HEK293 (cell line): ENCODE results near the gene NAT8L.

Experiments
- ATF2 ChIP-seq: fragments of 450-650 bp; formaldehyde crosslinking; IDR thresholded peaks from 2 replicates; pipeline ENCODE4 v1.5.1; 2016; ENCODE audit warnings: missing biosample characterization, missing genetic modification characterization, low read depth
- CTCF ChIP-seq: fragments of 450-650 bp; formaldehyde crosslinking; IDR thresholded peaks from 2 replicates; pipeline ENCODE4 v1.5.1; 2016; ENCODE audit warnings: missing biosample characterization, missing genetic modification characterization
- RBAK ChIP-seq: fragments of 450-650 bp; formaldehyde crosslinking; IDR thresholded peaks from 2 replicates; pipeline ENCODE4 v1.5.1; 2016; ENCODE audit warnings: missing biosample characterization, missing genetic modification characterization
- REST ChIP-seq: fragments of 450-650 bp; formaldehyde crosslinking; IDR thresholded peaks from 2 replicates; pipeline ENCODE4 v1.5.1; 2016; ENCODE audit warnings: missing biosample characterization, missing genetic modification characterization
- SP3 ChIP-seq: fragments of 450-650 bp; formaldehyde crosslinking; IDR thresholded peaks from 2 replicates; pipeline ENCODE4 v1.5.1; 2016; ENCODE audit warnings: missing biosample characterization, missing genetic modification characterization
- TCF7L2 ChIP-seq: IDR thresholded peaks from 2 replicates; pipeline ENCODE4 v1.6.1; 2011; ENCODE audit warnings: low read depth, mild to moderate bottlenecking, inconsistent platforms, low read length, moderate library complexity, borderline replicate concordance
- ZNF140 ChIP-seq: fragments of 450-650 bp; formaldehyde crosslinking; IDR thresholded peaks from 2 replicates; pipeline ENCODE4 v1.5.1; 2016; ENCODE audit warnings: missing biosample characterization, missing genetic modification characterization
- ZNF16 ChIP-seq: fragments of 450-650 bp; formaldehyde crosslinking; IDR thresholded peaks from 2 replicates; pipeline ENCODE4 v1.5.1; 2016; ENCODE audit warnings: low read depth, missing biosample characterization, missing genetic modification characterization
- ZNF169 ChIP-seq: fragments of 450-650 bp; formaldehyde crosslinking; IDR thresholded peaks from 2 replicates; pipeline ENCODE4 v1.5.1; 2016; ENCODE audit warnings: missing biosample characterization, missing genetic modification characterization
- ZNF223 ChIP-seq: fragments of 450-650 bp; formaldehyde crosslinking; IDR thresholded peaks from 2 replicates; pipeline ENCODE4 v1.5.1; 2016; ENCODE audit warnings: missing biosample characterization, missing genetic modification characterization
- ZNF24 ChIP-seq: fragments of 450-650 bp; formaldehyde crosslinking; IDR thresholded peaks from 2 replicates; pipeline ENCODE4 v1.5.1; 2016; ENCODE audit warnings: missing biosample characterization, missing genetic modification characterization
- ZNF274 ChIP-seq, 2 experiments: fragments of 200-500 bp in 1 of 2; fragments of 450-650 bp in 1 of 2; sonication (Bioruptor generic) in 1 of 2; formaldehyde crosslinking in 1 of 2; IDR thresholded peaks; 2 replicates each; pipeline versions ENCODE4 v1.5.1 to v1.6.1; 2014 to 2016; ENCODE audit warnings: borderline replicate concordance in 1 of 2, inconsistent platforms in 1 of 2, low read length in 1 of 2, missing biosample characterization in 1 of 2, missing genetic modification characterization in 1 of 2
- ZNF610 ChIP-seq: fragments of 450-650 bp; formaldehyde crosslinking; IDR thresholded peaks from 2 replicates; pipeline ENCODE4 v1.5.1; 2016; ENCODE audit warnings: missing biosample characterization, missing genetic modification characterization, borderline replicate concordance

GRCh38 chr4:2051086-2051485 is 8.0 kb upstream of the NAT8L start:
- TF ChIP-seq CTCF (no peak), ZNF274 (IDR thresholded peaks at IDR 0.05; ENCODE audit: low read length) (no peak), ZNF274 (tag by site-specific recombination; IDR thresholded peaks at IDR 0.05; ENCODE audit: borderline replicate concordance) (no peak), ATF2 (tag by site-specific recombination) (no peak), REST (tag by site-specific recombination) (no peak), TCF7L2 (no peak), SP3 (tag by site-specific recombination) (no peak), RBAK (no peak), ZNF169 (tag by site-specific recombination) (no peak), ZNF610 (no peak), ZNF223 (tag by site-specific recombination) (no peak), ZNF24 (tag by site-specific recombination) (no peak), ZNF16 (tag by site-specific recombination) (no peak), ZNF140 (tag by site-specific recombination) (no peak)
